GM23338 (cell line): Measurements from ENCODE around the gene BBS1. TPM values are rescaled to one million over a fixed set of nuclear protein-coding genes. Genes with fewer than 3 reads are reported as not detected.

Experiments used
- ATAC-seq: fragments of 200-7000 bp; cut with Tn5 transposase; 3 replicates; pipeline ENCODE4 v1.9.1; 2020
- DNase-seq: peaks from one replicate; pipeline ENCODE4 v3.0.0-alpha.2; 2015; ENCODE audit warnings: low spot score
- H2AFZ ChIP-seq: fragments of 200-600 bp; sonication (generic); 2 replicates; pipeline ENCODE4 v1.8.0; 2016; ENCODE audit warnings: antibody characterized with exemption, mild to moderate bottlenecking, moderate library complexity
- H3F3A ChIP-seq: fragments of 200-600 bp; sonication (generic); replicated peaks from 2 replicates; pipeline ENCODE4 v1.8.0; 2017; ENCODE audit warnings: antibody characterized with exemption, mixed run types, low read depth
- H3K27ac ChIP-seq: fragments of 200-600 bp; sonication (generic); 2 replicates; pipeline ENCODE4 v1.6.1; 2016; ENCODE audit warnings: low read depth
- H3K27me3 ChIP-seq: fragments of 200-600 bp; sonication (generic); 2 replicates; pipeline ENCODE4 v1.8.0; 2016; ENCODE audit warnings: mild to moderate bottlenecking, mixed run types, moderate library complexity; ENCODE audit not compliant: insufficient read depth
- H3K36me3 ChIP-seq: fragments of 200-600 bp; sonication (generic); 2 replicates; pipeline ENCODE4 v1.8.0; 2016; ENCODE audit warnings: mild to moderate bottlenecking; ENCODE audit not compliant: insufficient read depth
- H3K4me1 ChIP-seq: fragments of 200-600 bp; sonication (generic); 2 replicates; pipeline ENCODE4 v1.8.0; 2016; ENCODE audit warnings: mild to moderate bottlenecking, moderate library complexity; ENCODE audit not compliant: insufficient read depth
- H3K4me2 ChIP-seq: fragments of 200-600 bp; sonication (generic); 2 replicates; pipeline ENCODE4 v1.7.1; 2017; ENCODE audit warnings: mixed run types
- H3K4me3 ChIP-seq: fragments of 200-600 bp; sonication (generic); 2 replicates; pipeline ENCODE4 v1.6.1; 2016; ENCODE audit warnings: mixed run types
- H3K79me2 ChIP-seq: fragments of 200-600 bp; sonication (generic); replicated peaks from 2 replicates; pipeline ENCODE4 v1.8.0; 2017; ENCODE audit warnings: mild to moderate bottlenecking; ENCODE audit not compliant: insufficient read depth
- H3K9me2 ChIP-seq: fragments of 200-600 bp; sonication (generic); 2 replicates; pipeline ENCODE4 v1.8.0; 2017; ENCODE audit not compliant: insufficient read depth
- H4K20me1 ChIP-seq: fragments of 200-600 bp; sonication (generic); replicated peaks from 2 replicates; pipeline ENCODE4 v1.8.0; 2017; ENCODE audit warnings: mild to moderate bottlenecking; ENCODE audit not compliant: insufficient read depth
- H3K27ac Mint-ChIP-seq: 2 replicates; pipeline ENCODE4 v1.8.0; 2020; ENCODE audit warnings: inconsistent platforms, mild to moderate bottlenecking, moderate library complexity, mixed read lengths
- H3K27me3 Mint-ChIP-seq: 3 replicates; pipeline ENCODE4 v1.8.0; 2022; ENCODE audit warnings: low read depth, mild to moderate bottlenecking, moderate library complexity, mixed read lengths, inconsistent platforms; ENCODE audit not compliant: insufficient read depth, poor library complexity
- H3K36me3 Mint-ChIP-seq: 3 replicates; pipeline ENCODE4 v1.8.0; 2021; ENCODE audit warnings: low read depth, mild to moderate bottlenecking, inconsistent platforms, moderate library complexity, mixed read lengths
- H3K4me1 Mint-ChIP-seq: 3 replicates; pipeline ENCODE4 v1.8.0; 2020; ENCODE audit warnings: mild to moderate bottlenecking, inconsistent platforms, mixed read lengths
- H3K4me3 Mint-ChIP-seq: 3 replicates; pipeline ENCODE4 v1.8.0; 2021; ENCODE audit warnings: moderate library complexity, mild to moderate bottlenecking, inconsistent platforms, mixed read lengths
- H3K9me3 Mint-ChIP-seq: 3 replicates; pipeline ENCODE4 v1.8.0; 2020; ENCODE audit warnings: moderate library complexity, mild to moderate bottlenecking, inconsistent platforms, mixed read lengths
- CREB1 ChIP-seq: fragments of 250-450 bp; sonication (Bioruptor Pico); IDR thresholded peaks from 2 replicates; pipeline ENCODE4 v1.5.0; 2020; ENCODE audit warnings: low read depth, mild to moderate bottlenecking, moderate library complexity
- CTCF ChIP-seq, 2 experiments: fragments of 200-600 bp in 1 of 2; sonication (generic) in 1 of 2; conservative IDR thresholded peaks; 2 replicates each; pipeline versions ENCODE4 v1.5.1 to v1.6.1; 2016 to 2017; ENCODE audit warnings: antibody characterized with exemption in 2 of 2, low read depth in 2 of 2, mild to moderate bottlenecking in 2 of 2, moderate library complexity in 1 of 2
- ETS1 ChIP-seq: IDR thresholded peaks from 2 replicates; pipeline ENCODE4 v1.6.1; 2016; ENCODE audit warnings: antibody characterized with exemption
- EZH2 ChIP-seq: fragments of 200-600 bp; sonication (generic); IDR thresholded peaks from one replicate; pipeline ENCODE4 v1.8.0; 2017; ENCODE audit warnings: antibody characterized with exemption, mild to moderate bottlenecking, low read depth; ENCODE audit not compliant: unreplicated experiment
- EZH2phosphoT487 ChIP-seq: fragments of 200-600 bp; sonication (generic); IDR thresholded peaks from one replicate; pipeline ENCODE4 v1.8.1; 2018; ENCODE audit warnings: antibody characterized with exemption; ENCODE audit not compliant: unreplicated experiment
- JUNB ChIP-seq: IDR thresholded peaks from one replicate; pipeline ENCODE4 v1.6.1; 2016; ENCODE audit warnings: antibody characterized with exemption; ENCODE audit not compliant: unreplicated experiment
- NANOG ChIP-seq: IDR thresholded peaks from 2 replicates; pipeline ENCODE4 v1.6.1; 2016; ENCODE audit warnings: antibody characterized with exemption, borderline replicate concordance
- POLR2AphosphoS5 ChIP-seq: IDR thresholded peaks from 2 replicates; pipeline ENCODE4 v1.6.1; 2016; ENCODE audit warnings: antibody characterized with exemption, low read depth
- REST ChIP-seq: IDR thresholded peaks from one replicate; pipeline ENCODE4 v1.6.1; 2018; ENCODE audit warnings: antibody characterized with exemption; ENCODE audit not compliant: unreplicated experiment
- STAT1 ChIP-seq: IDR thresholded peaks from one replicate; pipeline ENCODE4 v1.6.1; 2016; ENCODE audit warnings: antibody characterized with exemption; ENCODE audit not compliant: unreplicated experiment
- ZNF114 ChIP-seq: fragments of 250-450 bp; sonication (Bioruptor Pico); IDR thresholded peaks from 2 replicates; pipeline ENCODE4 v1.5.0; 2020; ENCODE audit warnings: mild to moderate bottlenecking, moderate library complexity
- ZNF331 ChIP-seq: fragments of 250-450 bp; sonication (Bioruptor Pico); IDR thresholded peaks from 2 replicates; pipeline ENCODE4 v1.5.0; 2020; ENCODE audit warnings: low read depth, mild to moderate bottlenecking, moderate library complexity
- ZNF462 ChIP-seq: fragments of 250-450 bp; sonication (Bioruptor Pico); IDR thresholded peaks from 2 replicates; pipeline ENCODE4 v1.5.0; 2020; ENCODE audit warnings: mild to moderate bottlenecking, moderate library complexity
- polyA plus RNA-seq: library from polyadenylated mRNA; unstranded; fragments of >200 nt; fragmentation: Nextera tagmentation; extraction: Ambion mirVana; gene quantifications from 2 replicates; pipeline ENCODE4 v1.2.1, GENCODE V29; 2016
- total RNA-seq: library from RNA; depleted of rRNA; stranded (reverse); fragments of >200 nt; shearing (Covaris generic); gene quantifications from 2 replicates; pipeline ENCODE4 v1.2.3, GENCODE V29; 2014

Gene BBS1
- total and polyA plus RNA-seq, 2 experiments from 2014 or later: 11.6 to 41.3 TPM

- TF ChIP-seq CTCF (conservative IDR thresholded peaks at IDR 0.05; ENCODE audit: low read depth in 2 of 2) (no peak), JUNB (no peak), ETS1 (no peak), ZNF331 (CRISPR knock-in tag) (no peak), CREB1 (no peak), ZNF462 (CRISPR knock-in tag) (no peak), REST (no peak), NANOG (no peak), STAT1 (no peak), EZH2phosphoT487 (no peak), ZNF114 (CRISPR knock-in tag) (no peak), EZH2 (no peak), POLR2AphosphoS5 (no peak)
- Histone ChIP-seq H3K4me3 (no peak overlapping the region), H4K20me1 (no peaks in the 10 kb centered on the region; the same call in none of the 2 replicates), H3K9me2 (no peaks in the 10 kb centered on the region), H3K36me3 (no peaks in the 10 kb centered on the region; the same call in 1 of the 2 replicates), H3F3A (0 out of 2 replicates have a peak, but pooled peaks cover 5% of the 10 kb centered on the region), H3K4me2 (no peak overlapping the region), H3K4me1 (peaks cover 21% of the 10 kb centered on the region; the same call in 1 of the 2 replicates), H3K27ac (no peak overlapping the region), H3K79me2 (no peaks in the 10 kb centered on the region), H3K27me3 (no peaks in the 10 kb centered on the region), H2AFZ (no peak overlapping the region)
- ATAC-seq (no peak), DNase-seq (no peak)
- Mint-ChIP-seq H3K4me1 (peaks cover 27% of the 10 kb centered on the region), H3K9me3 (no peaks in the 10 kb centered on the region), H3K4me3 (no peak overlapping the region), H3K36me3 (peaks cover 3% of the 10 kb centered on the region; the same call in 1 of the 3 replicates), H3K27me3 (peaks cover 9% of the 10 kb centered on the region), H3K27ac (no peak overlapping the region)
These were observed 39.3 kb upstream of the BBS1 start for GRCh38 chr11:66471142-66471541.
